CD4-positive, alpha-beta T cell treated with Interleukin-4 for 1 hour (primary cell): Measurements from ENCODE around the gene AP3S2.

Experiments
- DNase-seq, 2 donors: peaks; one replicate each; pipeline ENCODE4 v3.0.0-alpha.2; 2020 to 2022

The AP3S2 gene

GRCh38 chr15:89830639-89831038 is 63.2 kb downstream of the AP3S2 start:
- DNase-seq: no peak

- no peak for DNase-seq
These were observed 64.0 kb downstream of the AP3S2 start for GRCh38 chr15:89829616-89830440.

- no peak for DNase-seq
These were observed 64.6 kb downstream of the AP3S2 start for GRCh38 chr15:89829161-89829560.

- no peak for DNase-seq
These were observed 65.3 kb downstream of the AP3S2 start for GRCh38 chr15:89828281-89829145.

GRCh38 chr15:89827829-89828228 is 66.0 kb downstream of the AP3S2 start:
- no peak for DNase-seq

GRCh38 chr15:89826671-89827655 is 66.8 kb downstream of the AP3S2 start:
- DNase-seq: no peak

- DNase-seq: peak; percentile 18 to 74
These were observed 68.4 kb downstream of the AP3S2 start for GRCh38 chr15:89825271-89825940.

- DNase-seq: no peak
These were observed 69.3 kb downstream of the AP3S2 start for GRCh38 chr15:89824607-89824867.

GRCh38 chr15:89823836-89824606 is 69.8 kb downstream of the AP3S2 start:
- DNase-seq: no peak

- peak in 1 of 2 donors; percentile 78 for DNase-seq
These were observed 70.7 kb downstream of the AP3S2 start for GRCh38 chr15:89822951-89823711.

- DNase-seq: no peak
These were observed 71.2 kb downstream of the AP3S2 start for GRCh38 chr15:89822611-89822950.

- DNase-seq: peak in 1 of 2 donors; percentile 55
These were observed 71.8 kb downstream of the AP3S2 start for GRCh38 chr15:89822026-89822425.

GRCh38 chr15:89820666-89821611 is 72.9 kb downstream of the AP3S2 start:
- peak in 1 of 2 donors; percentile 86 for DNase-seq

GRCh38 chr15:89818287-89818686 is 75.5 kb downstream of the AP3S2 start:
- DNase-seq: no peak

GRCh38 chr15:89817701-89818280 is 76.0 kb downstream of the AP3S2 start:
- DNase-seq: no peak

- DNase-seq: no peak
These were observed 78.0 kb downstream of the AP3S2 start for GRCh38 chr15:89815769-89816168.

- DNase-seq: no peak
These were observed 79.6 kb downstream of the AP3S2 start for GRCh38 chr15:89814112-89814742.

- DNase-seq: no peak
These were observed 80.2 kb downstream of the AP3S2 start for GRCh38 chr15:89813381-89814111.
